ENCODE data around the gene PGAP3.

DNA sequence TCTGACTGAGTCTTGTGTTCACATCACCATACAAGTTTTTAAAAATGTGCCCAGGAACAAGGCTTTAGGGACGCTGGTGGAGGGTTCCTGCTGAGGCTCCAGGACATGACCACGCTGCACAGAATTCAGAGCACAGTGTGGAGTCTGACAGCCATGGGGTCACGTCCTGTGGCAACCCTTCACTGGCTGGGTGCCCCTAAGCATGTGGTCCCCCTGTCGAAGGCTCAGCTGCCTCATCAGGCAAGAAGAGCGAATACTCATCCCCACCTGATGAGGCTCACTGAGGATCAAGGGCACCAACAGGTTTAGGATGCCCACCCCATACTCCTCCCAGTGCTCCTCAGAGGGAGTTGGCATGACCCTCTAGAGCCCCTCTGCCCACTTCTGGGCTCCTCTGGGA is 13.7 kb downstream of the PGAP3 start:
- TF ChIP-seq, protein P1, sequence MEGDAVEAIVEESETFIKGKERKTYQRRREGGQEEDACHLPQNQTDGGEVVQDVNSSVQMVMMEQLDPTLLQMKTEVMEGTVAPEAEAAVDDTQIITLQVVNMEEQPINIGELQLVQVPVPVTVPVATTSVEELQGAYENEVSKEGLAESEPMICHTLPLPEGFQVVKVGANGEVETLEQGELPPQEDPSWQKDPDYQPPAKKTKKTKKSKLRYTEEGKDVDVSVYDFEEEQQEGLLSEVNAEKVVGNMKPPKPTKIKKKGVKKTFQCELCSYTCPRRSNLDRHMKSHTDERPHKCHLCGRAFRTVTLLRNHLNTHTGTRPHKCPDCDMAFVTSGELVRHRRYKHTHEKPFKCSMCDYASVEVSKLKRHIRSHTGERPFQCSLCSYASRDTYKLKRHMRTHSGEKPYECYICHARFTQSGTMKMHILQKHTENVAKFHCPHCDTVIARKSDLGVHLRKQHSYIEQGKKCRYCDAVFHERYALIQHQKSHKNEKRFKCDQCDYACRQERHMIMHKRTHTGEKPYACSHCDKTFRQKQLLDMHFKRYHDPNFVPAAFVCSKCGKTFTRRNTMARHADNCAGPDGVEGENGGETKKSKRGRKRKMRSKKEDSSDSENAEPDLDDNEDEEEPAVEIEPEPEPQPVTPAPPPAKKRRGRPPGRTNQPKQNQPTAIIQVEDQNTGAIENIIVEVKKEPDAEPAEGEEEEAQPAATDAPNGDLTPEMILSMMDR (IDR thresholded peaks at IDR 0.05; ENCODE audit: low read length) = no peak
- TF ChIP-seq EZH2 (optimal IDR thresholded peaks at IDR 0.05; ENCODE audit: low read depth, low read length) (no peak), EZH2phosphoT487 (IDR thresholded peaks at IDR 0.05; ENCODE audit: low read length) (no peak)

Data from MM.1S (cell line).